ENCODE measurements around the gene ZBTB42.

The ZBTB42 gene

DNA sequence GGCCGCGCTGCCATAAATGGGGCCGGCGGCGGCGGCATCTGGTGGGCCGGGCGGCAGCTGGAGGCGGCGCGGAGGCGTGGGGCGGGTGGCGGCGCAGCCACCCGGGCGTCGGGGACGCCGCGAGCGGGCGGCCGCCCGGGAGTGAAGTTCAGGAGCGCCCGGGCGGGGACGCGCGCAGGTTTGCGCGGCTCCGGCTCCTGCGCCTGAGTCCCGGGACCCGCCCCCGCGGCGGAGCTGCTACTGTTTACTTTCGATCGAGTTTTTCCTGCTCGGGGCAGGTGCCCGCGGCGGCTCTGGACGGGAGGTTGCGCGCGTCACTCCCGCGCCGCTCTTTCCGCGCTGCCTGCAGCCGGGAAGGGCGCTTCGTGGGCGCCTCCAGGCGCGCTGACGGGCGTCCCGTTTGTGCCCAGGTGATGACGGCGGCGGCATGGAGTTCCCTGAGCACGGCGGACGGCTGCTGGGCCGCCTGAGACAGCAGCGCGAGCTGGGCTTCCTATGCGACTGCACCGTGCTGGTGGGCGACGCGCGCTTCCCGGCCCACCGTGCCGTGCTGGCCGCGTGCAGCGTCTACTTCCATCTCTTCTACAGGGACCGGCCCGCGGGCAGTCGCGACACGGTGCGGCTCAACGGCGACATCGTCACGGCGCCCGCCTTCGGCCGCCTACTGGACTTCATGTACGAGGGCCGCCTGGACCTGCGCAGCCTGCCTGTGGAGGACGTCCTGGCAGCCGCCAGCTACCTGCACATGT is at the start of gene ZBTB42:
ZBTB42 (plus strand) TSS at position 331 of the 749 bp plus-strand sequence; CDS start at position 428, 97 bp downstream.
- H3K27ac Mint-ChIP-seq, result peak within 1 kb of the TSS; percentile 58
- peak within 1 kb of the TSS; percentile 79 for H3K4me3 Mint-ChIP-seq
- peaks cover 31% of the 10 kb centered on the region for H3K4me1 Mint-ChIP-seq
- ATAC-seq (peak; percentile 48), DNase-seq (ENCODE audit: low spot score in 2 of 2) (peak; percentile 38 to 83)
- H3K9me3 Mint-ChIP-seq, result no peaks in the 10 kb centered on the region
- H3K36me3 Mint-ChIP-seq, result no peaks in the 10 kb centered on the region

DNA sequence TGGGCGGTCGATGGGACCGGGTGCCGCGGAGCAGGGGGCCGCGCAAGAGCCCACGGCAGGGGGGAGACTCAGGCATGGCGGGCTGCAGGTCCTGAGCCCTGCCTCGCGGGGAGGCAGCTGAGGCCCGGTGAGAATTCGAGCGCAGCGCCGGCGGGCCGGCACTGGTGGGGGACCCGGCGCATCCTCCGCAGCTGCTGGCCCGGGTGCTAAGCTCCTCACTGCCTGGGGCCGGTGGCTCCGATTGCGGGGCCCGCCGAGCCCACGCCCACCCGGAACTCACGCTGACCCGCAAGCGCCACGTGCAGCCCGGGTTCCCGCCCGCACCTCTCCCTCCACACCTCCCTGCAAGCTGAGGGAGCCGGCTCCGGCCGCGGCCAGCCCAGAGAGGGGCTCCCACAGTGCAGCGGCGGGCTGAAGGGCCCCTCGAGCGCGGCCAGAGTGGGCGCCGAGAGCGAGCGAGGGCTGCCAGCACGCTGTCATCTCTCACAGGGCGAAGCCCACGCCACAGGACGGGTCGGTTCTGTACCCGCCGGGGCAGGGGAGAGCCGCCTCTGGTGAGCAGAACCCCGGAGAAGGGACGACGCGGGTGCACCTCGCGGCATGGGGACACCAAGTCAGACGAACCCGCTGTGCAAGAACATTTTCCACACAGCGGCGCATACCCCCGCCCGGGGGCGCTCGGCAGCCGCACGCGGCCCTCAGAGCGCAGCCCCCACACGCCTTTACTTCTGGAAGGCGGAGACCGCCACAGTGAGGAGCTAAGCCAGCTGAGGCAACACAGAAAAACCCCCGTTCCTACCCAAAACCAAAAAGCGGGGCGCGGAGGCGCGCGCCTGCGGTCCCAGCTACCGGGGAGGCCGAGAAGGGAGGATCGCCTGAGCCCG is 49.1 kb upstream of the ZBTB42 start:
- Mint-ChIP-seq H3K36me3 (peaks cover 29% of the 10 kb centered on the region), H3K9me3 (no peaks in the 10 kb centered on the region), H3K4me3 (peak overlapping the region; percentile 95), H3K4me1 (peaks cover 36% of the 10 kb centered on the region), H3K27ac (peak overlapping the region; percentile 95)
- no peak for DNase-seq (ENCODE audit: low spot score in 2 of 2)
- ATAC-seq, result no peak

DNA sequence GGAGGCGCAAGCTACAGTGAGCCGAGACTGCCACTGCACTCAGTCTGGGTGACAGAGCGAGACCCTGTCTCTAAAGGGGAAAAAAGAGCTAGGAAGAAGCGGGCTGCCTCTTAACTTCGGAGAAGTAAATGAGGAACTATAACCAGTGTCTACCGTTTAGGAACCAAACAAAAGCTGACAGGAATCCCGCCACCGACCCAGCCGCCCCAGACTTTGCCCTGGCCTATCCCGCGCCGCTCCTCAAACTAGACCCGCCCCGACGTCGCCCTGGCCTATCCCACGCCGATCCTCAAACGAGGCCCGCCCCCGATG is 48.5 kb upstream of the ZBTB42 start:
- Mint-ChIP-seq H3K36me3 (peaks cover 35% of the 10 kb centered on the region), H3K4me1 (peaks cover 36% of the 10 kb centered on the region), H3K9me3 (no peaks in the 10 kb centered on the region), H3K4me3 (peak overlapping the region; percentile 95), H3K27ac (peak overlapping the region; percentile 95)
- ATAC-seq, result peak; percentile 3
- DNase-seq (ENCODE audit: low spot score in 2 of 2), result no peak

DNA sequence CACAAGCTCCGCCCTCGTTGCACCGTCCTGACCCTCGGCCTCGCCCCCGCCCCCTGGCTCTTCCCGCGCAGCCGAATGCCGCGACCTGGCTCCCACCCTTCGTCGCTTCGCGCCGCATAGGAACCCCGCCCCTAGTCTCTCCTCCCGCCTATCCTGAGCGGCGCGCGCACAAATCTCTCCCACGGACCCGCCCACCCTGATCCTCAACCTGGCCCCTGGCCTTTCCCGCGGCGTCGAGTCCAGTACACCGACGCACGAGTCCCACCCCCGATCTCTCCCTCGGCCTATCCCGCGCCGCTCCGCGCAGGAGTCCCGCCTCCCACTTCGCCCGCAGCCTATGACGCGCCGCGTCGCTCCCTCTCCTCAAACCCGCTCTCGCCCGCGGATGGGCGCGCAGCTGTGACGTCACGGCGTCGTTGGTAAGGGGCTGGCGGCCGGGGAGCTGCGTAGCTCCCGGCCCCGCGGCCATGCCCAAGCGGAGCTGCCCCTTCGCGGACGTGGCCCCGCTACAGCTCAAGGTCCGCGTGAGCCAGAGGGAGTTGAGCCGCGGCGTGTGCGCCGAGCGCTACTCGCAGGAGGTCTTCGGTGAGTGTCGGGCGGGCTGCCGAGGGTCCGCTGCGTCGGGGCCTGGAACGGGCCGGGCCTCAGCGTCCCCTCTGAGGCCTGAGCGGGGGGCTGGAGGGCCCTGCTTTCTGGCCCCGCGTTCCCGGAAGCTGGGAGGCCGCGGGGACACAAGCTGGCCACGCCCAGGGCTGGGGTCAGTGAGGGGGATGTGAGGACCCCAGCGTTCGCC is 48.0 kb upstream of the ZBTB42 start, which contains the start of gene SIVA1:
SIVA1 (plus strand) TSS at position 413 of the 793 bp plus-strand sequence; CDS start at position 468, 55 bp downstream.
- peak within 1 kb of the TSS; percentile 95 for H3K27ac Mint-ChIP-seq
- H3K4me3 Mint-ChIP-seq, result peak within 1 kb of the TSS; percentile 95
- peaks cover 36% of the 10 kb centered on the region for H3K4me1 Mint-ChIP-seq
- H3K9me3 Mint-ChIP-seq, result no peaks in the 10 kb centered on the region
- peak; percentile 99 for DNase-seq (ENCODE audit: low spot score in 2 of 2)
- H3K36me3 Mint-ChIP-seq, result peaks cover 41% of the 10 kb centered on the region
- ATAC-seq, result peak; percentile 94

DNA sequence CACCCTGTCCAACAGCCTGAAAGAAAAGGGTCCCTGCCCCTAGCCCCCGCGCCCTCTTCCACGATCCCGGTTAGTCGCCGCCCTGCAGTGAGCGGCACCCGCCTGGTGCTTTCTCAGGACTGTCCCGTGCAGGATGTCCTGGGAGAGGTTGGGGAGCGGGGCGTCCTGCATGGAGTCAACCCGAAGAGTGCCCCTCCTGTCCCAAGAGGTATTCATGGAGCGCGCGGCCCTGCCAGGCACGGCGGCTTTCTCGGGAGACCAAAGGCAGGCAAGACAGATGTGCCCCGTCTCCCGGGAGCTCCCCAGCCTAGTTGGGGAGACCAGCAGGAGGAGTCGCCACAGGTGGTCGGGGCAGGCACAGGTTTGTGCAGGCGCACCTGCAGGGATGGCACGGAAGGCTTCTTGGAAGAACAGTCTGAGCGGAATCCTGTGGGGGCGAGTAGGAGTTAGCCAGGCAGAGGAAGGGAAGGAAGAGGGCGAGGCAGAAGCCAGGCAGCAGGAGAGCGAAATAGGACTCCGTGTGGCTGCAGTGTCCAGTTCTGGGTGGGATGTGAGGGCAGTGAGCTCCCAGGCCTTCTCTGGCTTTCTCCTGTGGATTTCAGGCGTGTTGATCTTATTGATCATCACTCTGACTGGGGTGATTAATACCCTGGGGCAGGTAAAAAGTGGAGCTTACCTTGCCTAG is 47.2 kb upstream of the ZBTB42 start:
- no peaks in the 10 kb centered on the region for H3K9me3 Mint-ChIP-seq
- peak in 1 of 2 donors; percentile 60 for DNase-seq (ENCODE audit: low spot score in 2 of 2)
- ATAC-seq, result no peak
- H3K4me3 Mint-ChIP-seq, result peak overlapping the region; percentile 95
- peak overlapping the region; percentile 95 for H3K27ac Mint-ChIP-seq
- H3K36me3 Mint-ChIP-seq, result peaks cover 48% of the 10 kb centered on the region
- H3K4me1 Mint-ChIP-seq, result peaks cover 36% of the 10 kb centered on the region

DNA sequence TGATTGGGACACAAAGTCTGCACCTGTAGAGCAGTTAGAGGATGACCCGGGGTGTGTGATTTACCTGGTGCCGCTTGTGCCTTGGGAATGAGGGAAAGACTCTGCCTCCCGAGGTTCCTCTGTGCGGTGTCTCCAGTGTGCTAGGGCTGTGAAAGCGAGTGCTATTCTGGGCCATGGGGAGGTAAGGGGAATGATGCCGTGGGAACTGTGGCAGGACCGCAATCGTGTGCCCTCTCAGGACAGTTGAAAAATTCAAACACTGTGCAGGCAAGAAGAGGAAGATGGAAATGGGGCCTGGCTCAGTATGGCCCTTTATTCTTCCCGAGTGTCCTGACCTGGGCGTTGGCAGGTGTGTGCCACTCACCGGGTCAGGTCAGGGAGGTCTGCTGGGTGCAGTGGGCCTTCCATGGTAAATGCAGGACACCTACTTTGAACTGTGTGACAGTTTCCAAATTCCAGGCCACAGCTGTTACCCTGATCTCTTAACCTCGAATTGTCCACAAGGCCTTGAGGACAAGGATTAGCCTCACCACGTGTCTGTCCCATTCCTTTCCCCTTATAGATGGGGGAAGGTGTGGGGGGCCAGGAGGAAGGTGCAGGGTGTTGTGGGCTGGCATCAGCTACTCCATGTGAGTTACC is 46.6 kb upstream of the ZBTB42 start:
- peaks cover 31% of the 10 kb centered on the region for H3K4me1 Mint-ChIP-seq
- peaks cover 54% of the 10 kb centered on the region for H3K36me3 Mint-ChIP-seq
- ATAC-seq (no peak), DNase-seq (ENCODE audit: low spot score in 2 of 2) (no peak)
- peak overlapping the region; percentile 95 for H3K4me3 Mint-ChIP-seq
- H3K9me3 Mint-ChIP-seq, result no peaks in the 10 kb centered on the region
- peak overlapping the region; percentile 95 for H3K27ac Mint-ChIP-seq

DNA sequence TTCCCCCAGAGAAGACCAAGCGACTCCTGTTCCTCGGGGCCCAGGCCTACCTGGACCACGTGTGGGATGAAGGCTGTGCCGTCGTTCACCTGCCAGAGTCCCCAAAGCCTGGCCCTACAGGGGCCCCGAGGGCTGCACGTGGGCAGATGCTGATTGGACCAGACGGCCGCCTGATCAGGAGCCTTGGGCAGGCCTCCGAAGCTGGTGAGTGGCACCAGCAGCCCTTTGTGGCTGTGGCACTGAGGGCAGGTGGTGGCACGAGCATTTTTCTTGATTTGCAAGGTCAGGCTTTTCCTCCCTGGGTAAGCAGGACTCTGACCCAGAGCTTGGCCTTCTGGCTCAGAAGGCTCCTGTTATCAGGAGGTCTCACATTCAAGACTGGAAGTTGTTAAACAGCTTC is 45.3 kb upstream of the ZBTB42 start:
- peaks cover 67% of the 10 kb centered on the region for H3K36me3 Mint-ChIP-seq
- H3K27ac Mint-ChIP-seq, result peak overlapping the region; percentile 76
- peaks cover 30% of the 10 kb centered on the region for H3K4me1 Mint-ChIP-seq

DNA sequence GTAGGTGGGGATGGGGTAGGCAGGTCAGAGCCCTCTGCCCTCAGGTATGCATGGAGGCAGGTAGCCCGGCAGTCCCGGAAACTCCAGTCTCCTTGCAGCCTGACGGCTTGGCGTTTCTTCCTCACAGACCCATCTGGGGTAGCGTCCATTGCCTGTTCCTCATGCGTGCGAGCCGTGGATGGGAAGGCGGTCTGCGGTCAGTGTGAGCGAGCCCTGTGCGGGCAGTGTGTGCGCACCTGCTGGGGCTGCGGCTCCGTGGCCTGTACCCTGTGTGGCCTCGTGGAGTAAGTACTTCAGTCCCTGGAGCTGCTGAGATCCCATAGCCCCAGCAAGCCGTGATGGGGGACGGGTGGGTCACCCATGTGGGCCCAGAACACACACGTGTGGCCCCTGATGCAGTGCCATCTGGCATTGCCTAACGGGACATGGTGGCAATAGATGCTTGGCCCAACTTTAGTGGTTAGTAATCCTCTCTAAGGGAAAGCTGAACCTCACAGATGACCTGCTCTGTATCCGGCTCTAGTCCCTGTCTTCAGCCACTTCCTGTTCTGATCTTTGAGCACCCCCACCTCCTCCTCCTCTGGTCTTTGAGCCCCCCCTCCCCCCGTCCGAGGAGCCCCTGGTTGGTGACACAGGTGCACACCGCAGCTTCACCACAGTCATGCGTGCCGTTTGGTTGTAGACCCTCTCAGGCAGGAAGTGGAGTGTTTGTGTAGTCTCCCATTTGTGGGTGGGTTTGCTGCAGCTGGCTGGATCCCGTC is 44.2 kb upstream of the ZBTB42 start:
- H3K9me3 Mint-ChIP-seq, result no peaks in the 10 kb centered on the region
- DNase-seq (ENCODE audit: low spot score in 2 of 2) (no peak), ATAC-seq (no peak)
- H3K27ac Mint-ChIP-seq, result peak overlapping the region; percentile 67
- peaks cover 38% of the 10 kb centered on the region for H3K4me1 Mint-ChIP-seq
- H3K4me3 Mint-ChIP-seq, result no peak overlapping the region
- peaks cover 78% of the 10 kb centered on the region for H3K36me3 Mint-ChIP-seq

More for the DNA sequence above, 45.3 kb upstream of the ZBTB42 start:
- ATAC-seq (no peak), DNase-seq (ENCODE audit: low spot score in 2 of 2) (no peak)
- Mint-ChIP-seq H3K9me3 (no peaks in the 10 kb centered on the region), H3K4me3 (no peak overlapping the region)

DNA sequence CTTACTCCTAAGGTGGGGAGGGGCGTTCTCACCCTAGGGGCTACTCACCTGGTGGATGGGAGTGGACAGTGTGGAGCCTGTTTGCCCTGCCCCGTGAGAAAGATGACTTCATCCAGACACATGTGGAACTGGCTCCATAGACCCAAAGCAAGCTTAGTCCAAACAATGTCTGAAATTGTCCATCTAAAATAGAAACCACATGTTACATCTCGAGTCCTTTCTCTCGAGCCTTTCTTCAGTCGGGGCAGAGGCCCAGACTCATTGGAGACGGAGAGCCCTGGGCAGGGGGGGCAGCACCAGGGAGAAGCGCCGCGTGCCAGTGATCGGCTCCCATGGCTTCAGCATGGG is 43.7 kb upstream of the ZBTB42 start:
- ATAC-seq, result no peak
- Mint-ChIP-seq H3K27ac (peak overlapping the region; percentile 67), H3K4me1 (peaks cover 38% of the 10 kb centered on the region), H3K36me3 (peaks cover 83% of the 10 kb centered on the region), H3K4me3 (no peak overlapping the region), H3K9me3 (no peaks in the 10 kb centered on the region)
- no peak for DNase-seq (ENCODE audit: low spot score in 2 of 2)

DNA sequence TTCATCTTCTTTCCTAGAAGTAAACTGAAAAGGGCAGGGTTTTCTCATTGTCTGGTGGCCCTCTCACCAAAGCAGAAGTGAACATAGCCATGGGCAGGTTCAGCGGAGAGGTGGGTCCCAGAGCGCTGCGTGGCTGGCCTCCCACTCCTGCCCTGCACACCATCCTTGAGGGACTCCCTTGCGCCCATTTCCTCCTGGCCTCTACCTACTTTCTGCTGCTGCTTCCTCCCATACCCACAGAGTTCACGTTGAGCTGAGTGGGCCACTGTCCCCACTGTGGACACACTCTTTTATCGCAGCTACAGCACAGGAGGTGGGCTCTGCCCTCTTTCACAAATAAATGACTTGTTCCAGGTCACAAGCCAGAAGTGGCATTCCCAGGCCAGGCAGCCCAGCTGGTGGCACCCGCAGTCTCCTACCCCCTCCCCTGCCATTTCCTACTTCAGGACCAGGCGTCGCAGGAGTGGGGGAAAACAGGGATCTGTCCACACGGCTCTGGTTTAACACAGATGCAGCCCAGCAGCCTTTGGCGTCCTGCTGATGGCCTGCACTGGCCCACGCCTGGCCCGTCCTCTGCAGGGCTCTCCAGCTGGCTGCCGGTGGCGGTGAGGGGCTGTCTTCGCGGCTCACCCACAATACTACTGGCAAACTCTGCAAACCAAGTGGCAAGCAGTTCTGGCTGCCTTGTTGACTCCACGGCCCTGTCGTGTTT is 43.1 kb upstream of the ZBTB42 start:
- Mint-ChIP-seq H3K4me3 (no peak overlapping the region), H3K36me3 (peaks cover 84% of the 10 kb centered on the region), H3K4me1 (peaks cover 38% of the 10 kb centered on the region), H3K27ac (no peak overlapping the region), H3K9me3 (no peaks in the 10 kb centered on the region)
- ATAC-seq (no peak), DNase-seq (ENCODE audit: low spot score in 2 of 2) (no peak)

DNA sequence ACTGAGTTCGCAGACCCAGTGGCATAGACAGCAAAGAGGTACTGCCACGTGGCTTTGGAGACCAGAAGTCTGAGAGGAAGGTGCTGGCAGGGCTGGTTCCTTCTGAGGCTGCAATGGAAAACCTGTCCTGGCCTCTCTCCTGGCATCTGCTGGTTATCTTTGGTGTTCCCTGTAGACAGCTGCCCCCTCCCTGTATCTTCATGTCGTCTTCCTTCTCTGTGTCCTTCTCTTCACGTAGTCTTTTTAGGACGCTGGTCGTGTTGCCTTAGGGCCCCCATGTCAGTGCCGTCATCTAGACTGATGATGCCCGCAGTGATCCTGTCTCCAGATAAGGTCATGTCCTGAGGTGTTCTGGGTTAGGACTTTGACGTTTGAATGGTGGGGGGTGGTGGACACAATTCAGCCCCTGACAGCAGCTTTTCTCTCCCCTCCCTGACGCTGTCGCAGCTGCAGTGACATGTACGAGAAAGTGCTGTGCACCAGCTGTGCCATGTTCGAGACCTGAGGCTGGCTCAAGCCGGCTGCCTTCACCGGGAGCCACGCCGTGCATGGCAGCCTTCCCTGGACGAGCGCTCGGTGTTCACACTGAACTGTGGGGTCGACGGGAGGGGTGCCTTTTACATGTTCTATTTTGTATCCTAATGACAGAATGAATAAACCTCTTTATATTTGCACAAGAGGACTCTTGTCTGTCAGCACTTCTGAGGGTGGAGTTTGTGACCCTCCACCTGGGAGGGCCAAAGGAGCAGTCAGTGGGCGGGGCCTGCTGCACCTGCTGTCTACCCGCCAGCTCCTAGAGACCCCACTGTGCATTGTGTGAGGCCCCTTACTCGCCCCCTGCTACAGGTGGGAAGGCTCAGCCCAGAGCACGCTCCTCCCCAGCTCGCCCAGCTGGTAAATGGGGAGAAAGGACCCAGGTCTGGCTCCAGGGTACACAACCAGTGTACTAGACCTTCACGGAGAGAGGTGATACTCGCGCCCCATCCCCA is 41.6 kb upstream of the ZBTB42 start:
- Mint-ChIP-seq H3K4me3 (no peak overlapping the region), H3K27ac (peak overlapping the region; percentile 52), H3K9me3 (no peaks in the 10 kb centered on the region), H3K36me3 (peaks cover 81% of the 10 kb centered on the region), H3K4me1 (peaks cover 29% of the 10 kb centered on the region)
- no peak for DNase-seq (ENCODE audit: low spot score in 2 of 2)
- ATAC-seq, result no peak

DNA sequence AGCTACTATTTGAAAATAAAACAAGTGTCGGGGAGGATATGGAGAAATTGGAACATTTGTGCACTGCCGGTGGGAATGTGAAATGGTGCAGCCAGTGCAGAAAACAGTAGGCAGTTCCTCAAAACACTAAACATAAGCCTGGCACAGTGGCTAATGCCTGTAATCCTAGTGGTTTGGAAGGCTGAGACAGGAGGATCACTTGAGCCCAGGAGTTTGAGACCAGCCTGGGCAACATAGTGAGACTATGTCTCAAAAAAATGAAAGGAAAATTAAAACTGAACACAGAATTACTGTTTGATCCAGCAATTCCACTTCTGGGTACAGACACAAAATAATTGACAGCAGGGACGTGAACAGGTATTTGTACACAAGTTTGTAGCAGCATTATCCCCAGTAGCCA is 35.4 kb upstream of the ZBTB42 start:
- Mint-ChIP-seq H3K27ac (no peak overlapping the region), H3K36me3 (peaks cover 46% of the 10 kb centered on the region), H3K9me3 (no peaks in the 10 kb centered on the region), H3K4me3 (no peak overlapping the region), H3K4me1 (peaks cover 20% of the 10 kb centered on the region)
- DNase-seq (ENCODE audit: low spot score in 2 of 2), result no peak
- ATAC-seq, result no peak
